D341Med (cell line): ENCODE data around the gene TTC21A.
A peak's percentile ranks its signal among the peaks of the same experiment; 100 is the strongest.

Source experiments
- DNase-seq: peaks from one replicate; pipeline ENCODE4 v3.0.0; 2012; ENCODE audit warnings: low spot score

The TTC21A gene

DNA sequence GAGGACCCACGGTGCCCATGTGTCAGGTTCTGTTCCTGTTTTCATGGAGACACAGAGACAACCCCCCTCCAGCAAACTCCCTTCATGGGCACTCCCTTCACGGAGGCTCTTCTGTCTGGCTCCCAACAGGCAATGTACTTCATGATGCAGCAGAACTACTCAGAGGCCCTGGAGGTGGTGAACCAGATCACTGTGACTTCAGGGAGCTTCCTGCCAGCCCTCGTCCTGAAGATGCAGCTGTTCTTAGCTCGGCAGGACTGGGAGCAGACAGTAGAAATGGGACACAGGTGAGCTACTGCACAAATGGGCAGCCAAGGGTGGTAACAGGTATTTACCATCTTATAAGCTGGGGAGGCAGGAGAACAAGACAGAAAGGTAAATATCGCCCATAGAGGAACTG is 7.0 kb downstream of the TTC21A start:
- DNase-seq, result no peak

GRCh38 chr3:39115870-39116269 is 8.4 kb downstream of the TTC21A start:
- DNase-seq, result no peak

DNA sequence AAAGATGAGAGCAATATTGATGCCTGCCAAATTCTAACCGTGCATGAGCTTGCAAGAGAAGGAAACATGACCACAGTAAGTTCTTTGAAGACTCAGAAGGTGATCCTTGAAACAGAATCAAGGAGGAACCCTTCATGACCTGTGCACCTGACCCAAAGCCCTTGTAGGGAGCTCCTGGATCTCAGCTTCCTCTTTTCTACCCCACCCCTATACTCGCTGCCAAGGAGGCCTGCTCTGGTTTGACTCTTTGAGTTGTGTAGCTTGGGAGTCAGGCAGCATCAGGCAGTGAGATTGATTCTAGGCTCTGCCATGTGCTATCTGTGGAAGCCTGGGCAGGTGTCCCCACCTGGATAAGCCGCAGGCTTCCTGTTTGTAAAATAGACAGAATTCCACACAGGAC is 10.6 kb downstream of the TTC21A start:
- no peak for DNase-seq

- DNase-seq, result no peak
Measured at GRCh38 chr3:39118931-39119660, 11.6 kb downstream of the TTC21A start.

DNA sequence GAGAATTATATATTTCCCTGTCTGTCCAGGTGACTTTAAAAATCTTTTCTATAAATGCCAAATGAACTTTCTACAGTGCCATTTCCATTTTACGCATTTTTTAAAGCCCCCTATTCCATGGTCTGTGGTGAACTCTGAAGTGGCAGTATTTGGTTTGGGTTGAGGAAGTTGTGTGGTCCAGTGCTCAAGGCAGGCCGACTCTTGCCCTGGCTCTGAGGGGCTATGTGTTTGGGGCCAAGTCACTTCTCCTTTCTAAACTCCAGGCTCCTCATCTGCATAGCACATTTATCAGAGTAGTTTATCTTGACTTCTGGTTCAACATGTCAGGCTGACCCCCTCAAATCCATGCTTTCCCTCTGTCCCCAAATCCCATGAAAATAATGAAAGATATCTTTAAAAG is 14.1 kb downstream of the TTC21A start:
- DNase-seq, result no peak

GRCh38 chr3:39122813-39123212 is 15.3 kb downstream of the TTC21A start:
- no peak for DNase-seq

DNA sequence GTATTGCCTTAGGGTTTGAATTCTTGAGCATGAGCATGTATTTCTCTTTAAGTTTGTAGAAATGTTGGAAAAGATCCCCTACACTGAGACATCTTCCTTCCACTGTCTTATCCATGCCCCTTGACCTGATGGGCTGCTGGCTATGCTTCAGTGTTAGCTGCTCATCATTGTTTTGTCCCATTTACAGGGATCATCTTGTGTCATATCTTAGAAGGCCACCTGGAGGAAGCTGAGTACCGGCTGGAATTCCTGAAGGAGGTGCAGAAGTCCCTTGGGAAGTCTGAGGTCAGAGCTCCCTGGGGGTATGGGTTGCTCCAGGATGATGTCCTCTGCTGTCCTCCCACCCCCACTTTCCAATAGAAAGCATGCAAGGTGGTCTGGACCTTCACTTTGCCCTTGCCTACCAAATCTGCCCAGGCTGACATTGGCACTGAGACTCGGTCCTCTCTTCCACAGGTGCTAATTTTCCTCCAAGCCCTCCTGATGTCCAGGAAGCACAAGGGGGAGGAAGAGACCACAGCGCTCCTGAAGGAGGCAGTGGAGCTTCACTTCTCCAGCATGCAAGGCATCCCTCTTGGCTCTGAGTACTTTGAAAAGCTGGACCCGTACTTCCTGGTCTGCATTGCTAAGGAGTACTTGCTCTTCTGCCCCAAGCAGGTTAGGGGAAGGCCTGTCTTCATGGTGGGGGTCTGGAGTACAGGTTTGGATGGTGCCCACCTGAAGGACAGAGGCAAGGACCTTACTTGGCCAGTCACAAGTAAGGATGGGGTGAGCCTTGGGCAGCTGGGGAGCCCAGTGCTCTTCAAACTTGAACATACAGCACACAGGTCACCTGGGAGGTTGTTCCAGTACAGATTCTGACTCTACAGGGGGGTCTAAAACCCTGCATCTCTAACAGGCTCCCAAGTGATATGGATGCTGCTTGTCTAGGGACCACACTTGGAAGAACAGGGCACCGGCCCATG is 17.7 kb downstream of the TTC21A start:
- DNase-seq, result no peak

DNA sequence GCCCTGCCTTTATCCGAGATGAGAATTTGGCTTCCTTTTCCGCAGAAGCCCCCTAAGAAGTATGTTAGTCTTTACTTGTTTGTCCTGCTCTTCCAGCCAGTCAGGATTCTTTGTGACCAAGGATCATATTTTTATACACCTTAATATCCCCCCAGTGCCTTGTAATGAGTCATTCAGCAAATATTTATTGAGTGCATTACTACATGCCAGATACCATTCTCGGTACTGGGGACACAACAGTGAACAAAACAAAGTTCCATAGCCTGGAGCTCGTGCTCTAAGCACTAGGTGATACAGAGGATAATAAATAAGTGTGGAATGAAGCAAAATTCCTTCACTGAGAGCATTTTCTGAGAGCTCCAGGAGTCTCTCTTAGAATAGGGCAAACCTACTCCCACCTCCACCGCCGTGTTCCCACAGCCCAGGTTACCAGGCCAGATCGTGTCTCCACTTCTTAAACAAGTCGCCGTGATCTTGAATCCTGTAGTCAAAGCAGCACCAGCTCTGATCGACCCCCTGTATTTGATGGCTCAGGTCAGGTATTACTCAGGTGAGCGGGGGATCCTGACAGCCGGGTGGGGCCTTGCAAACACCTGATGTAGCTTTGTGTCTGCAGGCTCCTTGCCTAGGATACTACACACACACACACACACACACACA is 18.5 kb downstream of the TTC21A start:
- no peak for DNase-seq

DNA sequence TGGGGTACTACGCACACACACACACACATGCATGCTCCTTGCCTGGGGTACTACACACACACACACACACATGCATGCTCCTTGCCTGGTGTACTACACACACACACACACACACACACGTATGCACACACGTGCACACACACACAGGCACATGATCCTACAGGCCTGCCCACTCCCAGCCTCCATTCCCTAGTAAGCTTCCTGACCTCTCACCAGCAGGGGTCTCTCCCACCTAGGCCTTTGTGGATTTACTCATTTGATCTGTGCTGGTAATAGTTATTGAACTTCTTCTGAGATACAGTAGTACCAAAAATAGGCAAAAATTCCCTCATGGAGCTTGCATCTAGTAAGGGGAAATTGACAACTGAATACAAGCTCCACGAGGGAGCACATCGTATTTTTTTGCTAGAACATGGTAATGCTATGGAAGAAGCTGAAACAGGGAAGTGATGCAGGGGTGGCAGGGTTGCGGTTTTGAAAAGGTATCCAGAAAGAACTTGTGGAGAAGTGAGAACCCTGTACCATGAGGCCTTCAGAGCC is 19.1 kb downstream of the TTC21A start:
- DNase-seq, result peak; percentile 69

DNA sequence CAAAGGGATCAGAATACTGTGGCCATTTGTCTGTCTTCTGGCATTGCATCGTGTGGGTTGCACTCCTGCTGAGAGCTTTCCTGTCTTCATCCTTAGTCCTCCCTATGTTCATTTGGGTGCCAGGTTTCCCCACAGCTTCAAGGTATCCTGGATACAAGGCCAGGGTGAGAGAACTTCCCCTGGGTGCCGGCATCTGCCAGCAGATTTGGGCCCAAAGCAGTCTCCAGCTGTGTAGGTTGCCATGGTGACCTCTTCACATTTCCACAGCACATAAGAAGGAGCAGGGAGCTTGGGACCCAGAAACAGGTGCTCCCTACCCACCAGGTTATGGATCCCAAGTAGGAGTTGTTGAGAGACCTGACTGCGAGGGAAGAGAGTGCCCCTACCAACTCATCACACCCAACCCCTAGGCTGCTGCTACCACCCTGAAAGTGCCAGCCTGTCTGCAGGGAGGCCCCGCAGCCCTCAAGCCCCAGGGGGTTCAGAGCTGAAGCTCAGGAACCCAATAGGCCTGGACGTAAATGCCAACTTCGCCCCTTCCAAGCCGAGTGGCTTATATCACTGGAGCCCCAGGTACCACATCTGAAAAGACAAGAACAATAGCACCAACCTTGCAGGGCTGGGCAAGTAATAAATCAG is 19.9 kb downstream of the TTC21A start:
- DNase-seq, result no peak

GRCh38 chr3:39127908-39128304 is 20.4 kb downstream of the TTC21A start:
- no peak for DNase-seq

- no peak for DNase-seq
Measured at GRCh38 chr3:39128951-39129350, 21.5 kb downstream of the TTC21A start.

- DNase-seq, result no peak
Measured at GRCh38 chr3:39130026-39130425, 22.5 kb downstream of the TTC21A start.

DNA sequence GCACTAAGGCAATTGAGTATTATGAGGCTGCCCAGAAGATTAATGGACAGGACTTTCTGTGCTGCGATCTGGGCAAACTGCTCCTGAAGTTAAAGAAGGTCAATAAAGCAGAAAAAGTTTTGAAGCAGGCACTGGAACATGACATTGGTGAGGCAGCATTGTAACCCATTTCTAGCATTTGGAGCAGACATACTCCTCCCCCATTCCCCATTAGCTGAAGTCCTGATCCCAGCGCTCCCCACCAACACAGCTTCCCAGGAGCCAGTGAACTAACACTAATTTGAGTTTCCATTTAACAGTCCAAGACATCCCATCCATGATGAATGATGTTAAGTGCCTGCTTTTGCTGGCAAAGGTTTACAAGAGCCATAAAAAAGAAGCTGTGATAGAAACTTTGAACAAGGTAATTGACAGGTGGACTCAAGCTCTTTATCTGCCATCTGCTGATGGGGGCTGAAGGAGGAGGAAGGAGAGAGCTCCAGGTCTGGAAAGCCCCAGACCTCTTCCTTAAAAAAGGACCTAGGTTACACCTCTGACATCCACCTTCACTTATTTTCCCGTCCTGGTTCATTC is 23.3 kb downstream of the TTC21A start:
- DNase-seq, result no peak

GRCh38 chr3:39132096-39133092 is 24.9 kb downstream of the TTC21A start:
- no peak for DNase-seq

- DNase-seq, result no peak
Measured at GRCh38 chr3:39133093-39133490, 25.6 kb downstream of the TTC21A start.

DNA sequence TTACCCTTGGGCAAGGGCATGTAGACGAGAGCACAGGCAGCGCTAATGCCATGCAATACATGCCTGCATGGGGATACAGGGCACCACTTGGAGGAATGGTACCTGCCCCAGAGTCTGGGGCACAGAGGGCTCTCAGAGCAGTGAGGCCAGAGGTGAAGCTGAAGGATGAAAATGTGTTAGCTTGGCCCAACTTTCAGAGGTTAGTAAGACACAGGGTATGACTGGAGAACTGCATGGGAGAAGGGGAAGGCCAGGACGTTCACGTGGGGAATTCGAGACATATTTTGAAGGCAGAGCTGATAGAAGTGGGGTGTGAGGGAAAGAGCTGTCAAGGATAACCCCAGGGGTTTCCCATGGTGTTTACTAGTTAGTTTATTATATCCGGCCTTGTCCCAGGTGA is 26.3 kb downstream of the TTC21A start:
- DNase-seq, result no peak

GRCh38 chr3:39134305-39134704 is 26.8 kb downstream of the TTC21A start:
- no peak for DNase-seq

DNA sequence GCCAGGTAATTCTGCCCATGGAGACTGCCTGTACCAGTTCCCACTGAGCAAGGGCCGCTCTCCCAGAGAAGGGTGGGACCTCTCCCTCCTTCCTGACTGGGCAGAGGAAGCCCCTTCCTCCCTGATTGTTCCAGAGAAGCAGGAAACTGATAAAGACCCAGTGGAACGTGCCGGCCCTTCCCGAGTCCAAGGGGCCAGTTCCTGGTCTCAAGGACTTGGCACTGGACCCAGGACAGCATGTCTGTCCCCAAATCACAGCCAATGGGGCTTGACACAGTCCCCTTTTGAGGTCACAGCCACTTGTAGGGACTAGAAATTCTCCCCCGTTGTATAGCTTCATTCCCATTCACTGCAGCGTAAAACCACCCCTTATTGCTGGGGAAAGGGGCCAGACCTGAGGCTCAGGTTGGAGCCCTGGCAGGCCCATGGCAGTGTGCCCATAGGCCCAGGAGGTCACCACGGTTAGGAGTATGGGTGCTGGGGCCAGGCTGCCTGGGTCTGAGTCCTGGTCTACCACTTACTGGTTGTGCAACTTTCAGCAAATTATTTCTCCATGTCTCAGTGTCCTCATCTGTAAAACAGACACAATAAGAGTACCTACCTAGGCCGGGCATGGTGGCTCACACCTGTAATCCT is 27.8 kb downstream of the TTC21A start:
- no peak for DNase-seq
